ENCODE results near the gene KIAA1549. TPM values are rescaled to one million over a fixed set of nuclear protein-coding genes. Genes with fewer than 3 reads are reported as not detected.

Gene KIAA1549
- total and polyA plus RNA-seq, 2 of the 8 experiments (the other 6 are each of a cell fraction or from before 2014, with no cell fraction given) = 6.5 to 17.3 TPM

DNA sequence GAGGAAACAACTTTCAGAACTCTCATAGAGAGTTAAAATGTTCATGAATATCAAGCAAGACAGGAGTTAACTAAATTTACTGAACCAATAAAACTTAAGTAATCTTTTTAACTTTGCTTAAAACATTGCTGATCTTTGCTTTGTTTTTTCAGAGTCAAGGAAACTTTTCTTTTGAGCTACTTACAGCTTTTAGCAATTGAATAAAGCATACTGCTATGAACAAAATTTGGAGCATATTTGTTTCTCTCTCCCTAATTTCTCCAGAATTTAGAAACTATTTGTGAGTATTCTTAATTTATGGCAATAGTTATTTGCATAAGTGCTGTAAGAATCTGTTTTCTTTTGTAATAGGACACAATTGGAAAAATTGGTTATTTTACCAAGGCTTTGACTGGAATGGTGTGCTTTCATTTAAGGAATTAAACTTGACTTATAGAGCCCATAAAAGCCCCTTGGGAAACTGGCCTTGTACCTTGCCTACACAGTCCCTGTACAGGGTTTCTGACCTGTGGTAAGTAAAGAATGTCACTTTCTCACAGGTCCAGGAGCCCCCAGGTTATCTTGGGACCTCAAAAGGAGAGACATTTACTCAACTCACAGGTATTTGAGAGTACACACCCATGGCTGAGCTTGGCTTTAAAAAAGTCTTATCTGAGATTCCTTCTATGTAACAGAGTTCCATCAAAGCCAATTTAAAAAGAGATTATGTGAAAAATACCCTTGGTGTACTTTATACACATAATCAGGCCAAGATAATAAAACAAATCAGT is 23.3 kb upstream of the KIAA1549 start:
- H3K79me2 ChIP-seq (ENCODE audit: control insufficient read depth in 1 of 2, insufficient read depth in 2 of 2, low read length in 2 of 2) = no peaks in the 10 kb centered on the region
- no peak overlapping the region for H2BK5ac ChIP-seq (ENCODE audit: low read depth, low read length)
- H4K91ac ChIP-seq (replicated peaks; ENCODE audit: insufficient read length, low read length) = no peak overlapping the region
- H3K23me2 ChIP-seq (ENCODE audit: low read depth, low read length) = no peaks in the 10 kb centered on the region
- peaks cover 4 to 7% of the 10 kb centered on the region in 2 experiments; a peak in 2 of 4 replicates for H3K9me3 ChIP-seq (ENCODE audit: insufficient read depth in 2 of 2, low read depth in 1 of 2, low read length in 1 of 2)
- no peak overlapping the region for H2BK15ac ChIP-seq (ENCODE audit: low read length)
- H2BK12ac ChIP-seq (ENCODE audit: low read depth, low read length) = no peak overlapping the region
- H2AK5ac ChIP-seq (ENCODE audit: low read depth, low read length) = no peak overlapping the region
- no peak overlapping the region for H3K56ac ChIP-seq (replicated peaks; ENCODE audit: insufficient read length, low read depth, low read length)
- no peak overlapping the region for H4K5ac ChIP-seq (ENCODE audit: insufficient read length, low read depth, low read length)
- no peaks in the 10 kb centered on the region for H4K20me1 ChIP-seq (replicated peaks in 1 of 2; ENCODE audit: control insufficient read depth in 1 of 2, insufficient read depth in 2 of 2, low read length in 2 of 2)
- H3K36me3 ChIP-seq (ENCODE audit: control insufficient read depth in 2 of 4, insufficient read depth in 4 of 4, low read length in 3 of 4) = no peaks in the 10 kb centered on the region
- no peaks in the 10 kb centered on the region for H3K79me1 ChIP-seq (ENCODE audit: low read depth, low read length)
- H2AFZ ChIP-seq (ENCODE audit: low read length) = no peak overlapping the region
- no peak overlapping the region for H3K4ac ChIP-seq (replicated peaks; ENCODE audit: insufficient read length, low read depth, low read length)
- no peak overlapping the region for H3K4me3 ChIP-seq (ENCODE audit: extremely low read depth in 1 of 4, insufficient read depth in 2 of 4, low read depth in 3 of 4, low read length in 4 of 4)
- H3K4me2 ChIP-seq (ENCODE audit: insufficient read depth in 1 of 2, low read depth in 2 of 2, low read length in 2 of 2) = no peak overlapping the region
- ChIA-PET CTCF (ENCODE audit: partially characterized antibody) (interaction anchor here (1.2 kb wide), 1 partner anchor 8 kb away, joined by 3 read pairs; no protein-coding TSS in a partner anchor), POLR2A (ENCODE audit: partially characterized antibody) (no interaction called here)
- no peak overlapping the region for H3K14ac ChIP-seq (ENCODE audit: insufficient read length)
- no peak overlapping the region for H3K9ac ChIP-seq (replicated peaks in 1 of 4; ENCODE audit: extremely low read depth in 1 of 4, low read depth in 3 of 4, low read length in 3 of 4)
- H4K8ac ChIP-seq (ENCODE audit: extremely low read depth, insufficient read depth, low read length) = no peak overlapping the region
- peak in 1 of 2 experiments; percentile 22 for DNase-seq (ENCODE audit: low read depth in 1 of 2, low spot score in 2 of 2)
- H3K23ac ChIP-seq (ENCODE audit: insufficient read length) = no peak overlapping the region
- no peaks in the 10 kb centered on the region for H3K27me3 ChIP-seq (replicated peaks in 1 of 4; ENCODE audit: control insufficient read depth in 3 of 4, extremely low read depth in 1 of 4, insufficient read depth in 3 of 4, low read length in 3 of 4)
- no peak for FAIRE-seq
- H2BK120ac ChIP-seq (replicated peaks; ENCODE audit: low read depth, low read length) = no peak overlapping the region
- H3K18ac ChIP-seq (ENCODE audit: extremely low read depth, low read length) = no peak overlapping the region
- no peak overlapping the region for H3K27ac ChIP-seq (ENCODE audit: low read depth, low read length)
- H2BK20ac ChIP-seq (ENCODE audit: low read length) = no peak overlapping the region
- H3K4me1 ChIP-seq (replicated peaks in 1 of 4; ENCODE audit: control insufficient read depth in 3 of 4, insufficient read depth in 4 of 4, low read length in 3 of 4) = no peaks in the 10 kb centered on the region
- TF ChIP-seq CHD2 (IDR thresholded peaks at IDR 0.05; ENCODE audit: low read length) = no peak
- TF ChIP-seq BCL11A (IDR thresholded peaks at IDR 0.05; ENCODE audit: low read depth in 2 of 2, low read length in 2 of 2) = no peak
- no peak for TF ChIP-seq MAFK (IDR thresholded peaks at IDR 0.05; ENCODE audit: low read depth, low read length)
- no peak for TF ChIP-seq RNF2 (IDR thresholded peaks at IDR 0.05; ENCODE audit: borderline replicate concordance, low read depth, low read length, missing control alignments, poor library complexity, severe bottlenecking)
- no peak for TF ChIP-seq TAF1 (IDR thresholded peaks at IDR 0.05; ENCODE audit: low read depth, low read length)
- TF ChIP-seq CTBP2 (IDR thresholded peaks at IDR 0.05; ENCODE audit: borderline replicate concordance, insufficient read depth, insufficient read length, low read length) = no peak
- TF ChIP-seq YY1 (IDR thresholded peaks at IDR 0.05; ENCODE audit: low read depth, low read length) = no peak
- TF ChIP-seq SP1 (IDR thresholded peaks at IDR 0.05; ENCODE audit: low read depth, low read length) = no peak

Data from H1 (cell line).